ENCODE data around the gene DNASE1L2.
A peak's percentile ranks its signal among the peaks of the same experiment; 100 is the strongest.
"Not testable (repeated sequence)": the region's sequence is repeated elsewhere in the genome, so short reads cannot be mapped to it uniquely, and the experiment has no call there.

The DNASE1L2 gene

GRCh38 chr16:2236337-2237101 lies at the start of gene DNASE1L2:
DNASE1L2 (plus strand) TSS chr16:2236444; CDS start chr16:2236817, 373 bp downstream.
- no peak for DNase-seq

- no peak for DNase-seq
Observed at GRCh38 chr16:2186505-2186904, 49.7 kb upstream of the DNASE1L2 start.

- DNase-seq: no peak
Observed at GRCh38 chr16:2187212-2187611, 49.0 kb upstream of the DNASE1L2 start.

GRCh38 chr16:2188395-2188794 lies 47.8 kb upstream of the DNASE1L2 start:
- DNase-seq: no peak

GRCh38 chr16:2189252-2189893 lies 46.9 kb upstream of the DNASE1L2 start:
- DNase-seq: no peak

GRCh38 chr16:2190002-2190658 lies 46.1 kb upstream of the DNASE1L2 start:
- DNase-seq: no peak

GRCh38 chr16:2190659-2191445 lies 45.4 kb upstream of the DNASE1L2 start:
- DNase-seq: no peak

- DNase-seq: no peak
Observed at GRCh38 chr16:2191446-2191706, 44.9 kb upstream of the DNASE1L2 start.

GRCh38 chr16:2194166-2194834 lies 41.9 kb upstream of the DNASE1L2 start:
- peak; percentile 24 for DNase-seq

GRCh38 chr16:2194852-2195321 lies 41.4 kb upstream of the DNASE1L2 start:
- DNase-seq: peak; percentile 63

GRCh38 chr16:2195322-2196161 lies 40.7 kb upstream of the DNASE1L2 start:
- no peak for DNase-seq

GRCh38 chr16:2196162-2196980 lies 39.9 kb upstream of the DNASE1L2 start, which contains the start of gene CASKIN1:
CASKIN1 (minus strand) TSS chr16:2196605; CDS start chr16:2196432, 173 bp downstream.
- peak; percentile 34 for DNase-seq

GRCh38 chr16:2196981-2197511 lies 39.2 kb upstream of the DNASE1L2 start:
- DNase-seq: no peak

- DNase-seq: no peak
Observed at GRCh38 chr16:2197765-2198164, 38.5 kb upstream of the DNASE1L2 start.

GRCh38 chr16:2198283-2198682 lies 38.0 kb upstream of the DNASE1L2 start:
- no peak for DNase-seq

GRCh38 chr16:2199095-2199494 lies 37.1 kb upstream of the DNASE1L2 start:
- DNase-seq: no peak

- DNase-seq: no peak
Observed at GRCh38 chr16:2199621-2200139, 36.6 kb upstream of the DNASE1L2 start.

- DNase-seq: no peak
Observed at GRCh38 chr16:2200313-2200712, 35.9 kb upstream of the DNASE1L2 start.

- not testable (repeated sequence) for DNase-seq
Observed at GRCh38 chr16:2203119-2203688, 33.0 kb upstream of the DNASE1L2 start.

All from OCI-M1 (cell line).